GM19372 (cell line): ENCODE data around the gene CDH13.

Source experiments
- ATAC-seq: cut with Tn5 transposase; IDR thresholded peaks from one replicate; pipeline ENCODE4 v1.9.1; 2021; ENCODE audit warnings: mild to moderate bottlenecking, low read depth, moderate library complexity; ENCODE audit not compliant: unreplicated experiment

The CDH13 gene

DNA sequence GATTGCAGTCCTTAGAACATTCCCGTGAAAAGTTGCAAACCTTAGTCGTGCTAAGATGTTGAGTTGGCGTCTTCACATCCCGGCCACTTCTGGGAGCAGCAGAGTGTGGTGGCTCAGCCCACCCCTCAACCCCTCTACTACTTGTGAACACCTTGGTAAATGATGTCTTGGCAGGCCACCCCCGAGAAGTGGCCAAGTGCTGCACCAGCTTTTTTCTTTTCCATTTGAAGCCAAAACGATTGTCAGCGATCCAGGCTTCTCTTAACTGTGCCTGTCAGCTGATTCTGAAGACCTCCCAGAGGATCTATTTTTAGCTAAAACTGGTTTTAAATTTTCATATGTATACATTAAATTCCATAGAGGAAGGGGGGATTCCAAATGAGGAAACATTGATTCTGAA, 247.5 kb downstream of the CDH13 start:
- no peak for ATAC-seq

DNA sequence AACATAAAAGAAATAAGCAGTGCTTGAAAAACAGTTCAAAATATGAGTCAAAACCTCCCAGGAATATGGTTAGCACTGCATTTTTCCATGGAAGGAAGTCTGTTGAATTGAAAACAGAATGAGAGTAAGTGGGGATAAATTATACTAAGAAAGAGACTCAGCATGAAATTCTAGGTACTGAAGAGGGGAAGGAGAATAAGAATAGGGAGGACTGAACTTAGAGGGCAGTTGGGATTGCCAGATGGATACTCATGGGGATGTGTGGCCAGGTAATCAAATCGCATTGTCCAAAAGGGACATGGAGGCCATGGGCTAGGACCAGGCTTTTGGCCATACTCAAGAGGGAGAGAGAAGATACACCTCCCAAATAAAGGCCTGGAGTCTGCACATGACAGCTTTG, 247.9 kb downstream of the CDH13 start:
- no peak for ATAC-seq

DNA sequence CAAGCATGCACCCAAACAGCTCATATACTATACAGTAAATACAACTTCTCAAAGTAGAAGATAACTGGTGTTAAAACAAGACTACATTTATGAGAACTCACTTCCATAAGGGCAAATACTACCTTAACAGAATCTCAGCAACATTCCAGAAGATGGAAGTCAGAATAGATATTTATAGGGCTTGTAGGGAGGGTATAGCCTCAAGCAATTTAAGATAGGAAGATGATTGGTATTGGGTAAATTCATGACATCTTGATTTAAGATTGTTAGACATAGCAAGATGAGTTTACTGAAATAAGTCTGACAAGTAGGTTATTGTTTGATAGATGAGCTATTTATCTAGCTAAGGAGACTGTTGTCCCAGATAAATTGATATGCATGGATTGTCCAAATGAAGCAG, 250.2 kb downstream of the CDH13 start:
- ATAC-seq, result no peak

DNA sequence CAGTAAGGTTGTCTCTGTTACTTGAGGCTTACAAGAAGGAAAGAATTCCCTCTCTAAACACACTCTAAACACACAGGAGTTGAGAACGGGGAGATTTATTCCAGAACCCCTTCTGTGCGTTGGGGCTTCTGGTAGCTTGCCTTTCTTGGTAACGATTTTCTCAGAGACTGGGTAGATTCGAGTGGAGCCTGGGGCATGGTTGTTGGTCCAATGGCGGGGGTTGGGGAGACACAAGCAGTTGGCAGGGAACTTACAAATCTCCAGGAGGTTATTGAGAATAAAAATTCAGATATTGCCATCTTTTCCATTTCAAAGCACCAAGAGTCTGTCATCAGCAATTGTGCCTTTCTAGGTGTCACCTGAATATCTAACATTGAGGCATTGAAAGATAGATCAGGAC, 251.7 kb downstream of the CDH13 start:
- no peak for ATAC-seq

DNA sequence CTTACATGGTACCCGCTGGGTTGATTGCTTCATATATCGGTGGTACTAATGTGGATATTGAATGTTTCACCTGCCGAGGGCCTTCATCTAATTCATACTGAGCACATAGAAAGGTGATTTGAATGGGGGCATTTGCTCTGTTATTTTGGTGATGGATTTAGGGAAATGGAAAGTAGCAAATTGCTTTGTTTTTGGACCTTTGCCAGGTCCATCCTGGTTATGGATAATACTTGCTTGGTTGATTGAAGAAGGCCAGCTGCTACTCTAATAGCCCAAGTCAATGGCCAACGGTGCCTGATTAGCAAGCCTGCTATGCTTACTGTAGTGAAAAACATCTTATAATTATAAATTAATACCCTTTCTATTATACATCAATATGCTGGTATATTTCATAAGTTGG, 253.6 kb downstream of the CDH13 start:
- ATAC-seq, result no peak

DNA sequence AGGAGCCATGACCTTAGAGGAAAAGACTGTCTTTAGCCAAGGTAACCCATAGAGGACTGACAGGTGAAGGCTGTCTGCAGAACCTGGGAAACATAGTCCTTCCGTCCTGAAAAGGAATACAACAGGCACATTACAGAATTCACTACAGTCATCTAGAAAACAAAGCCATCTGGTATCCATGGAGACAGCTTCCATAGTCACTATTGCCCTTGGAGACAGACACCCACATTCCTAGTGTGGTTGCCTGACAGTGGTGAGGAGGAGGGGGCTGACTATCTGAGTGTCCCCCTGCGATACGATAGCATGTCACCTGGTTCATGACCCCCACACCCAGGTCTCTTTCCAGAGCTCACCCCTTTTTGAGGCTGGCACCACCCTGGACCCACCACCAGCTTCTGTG, 254.7 kb downstream of the CDH13 start:
- no peak for ATAC-seq

DNA sequence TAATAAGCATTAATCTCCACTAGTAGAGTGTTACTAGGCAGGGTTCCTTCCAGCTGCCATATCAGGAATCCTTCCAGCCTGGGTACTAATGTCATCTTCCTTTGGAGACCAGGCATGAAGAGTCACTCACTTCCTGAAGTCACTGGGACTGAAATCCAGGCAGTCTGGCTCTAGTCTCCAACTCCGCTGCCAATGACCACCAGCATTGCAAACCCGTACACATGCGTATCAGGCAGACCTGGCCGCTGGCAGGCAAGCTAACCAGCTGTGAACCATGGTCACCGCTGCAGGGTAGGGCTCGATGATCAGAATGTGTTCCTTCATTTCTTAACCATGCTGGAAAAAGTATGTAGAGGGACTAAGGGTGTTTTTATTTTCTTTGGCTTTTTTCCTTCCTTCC, 255.5 kb downstream of the CDH13 start:
- ATAC-seq, result no peak

DNA sequence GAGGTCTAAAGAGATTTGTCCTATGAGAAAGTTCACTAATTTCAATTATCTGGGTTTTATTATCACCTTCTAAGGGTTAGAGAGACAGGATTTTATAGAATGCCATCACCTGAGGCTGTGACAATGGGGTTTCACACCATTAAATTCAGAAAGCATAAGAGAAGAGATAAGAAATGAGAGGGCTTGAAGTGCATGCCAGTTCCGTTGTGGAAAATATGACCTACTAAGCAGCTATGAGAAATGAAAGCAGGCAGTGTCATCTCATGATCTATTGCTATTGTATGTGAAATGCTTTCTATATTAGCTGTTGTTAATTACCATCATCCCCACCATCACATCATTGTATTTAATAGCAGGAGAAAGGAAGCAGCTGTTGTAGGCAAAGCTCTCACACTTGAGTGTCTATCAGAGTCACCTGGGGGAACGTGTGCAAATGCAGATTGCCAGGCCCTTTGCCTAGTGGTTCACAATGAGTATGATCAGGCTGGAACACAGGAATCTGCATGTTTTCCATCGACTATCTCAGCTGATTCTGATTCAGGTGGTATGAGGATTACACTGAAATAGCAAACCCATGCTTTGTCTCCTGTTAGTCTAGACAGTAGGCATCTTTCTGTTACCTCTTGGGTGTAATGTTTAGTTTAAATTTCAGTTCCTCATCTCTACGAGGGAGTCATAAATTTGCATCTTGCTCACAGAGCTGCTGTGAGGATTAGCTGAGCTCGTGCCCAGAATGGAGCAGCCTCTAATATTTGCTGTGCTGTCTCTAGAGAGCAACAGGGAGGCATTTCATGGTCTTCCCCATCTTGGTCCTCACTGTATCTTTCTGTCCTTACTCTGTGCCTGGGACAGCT, 256.4 kb downstream of the CDH13 start:
- peak; percentile 62 for ATAC-seq

DNA sequence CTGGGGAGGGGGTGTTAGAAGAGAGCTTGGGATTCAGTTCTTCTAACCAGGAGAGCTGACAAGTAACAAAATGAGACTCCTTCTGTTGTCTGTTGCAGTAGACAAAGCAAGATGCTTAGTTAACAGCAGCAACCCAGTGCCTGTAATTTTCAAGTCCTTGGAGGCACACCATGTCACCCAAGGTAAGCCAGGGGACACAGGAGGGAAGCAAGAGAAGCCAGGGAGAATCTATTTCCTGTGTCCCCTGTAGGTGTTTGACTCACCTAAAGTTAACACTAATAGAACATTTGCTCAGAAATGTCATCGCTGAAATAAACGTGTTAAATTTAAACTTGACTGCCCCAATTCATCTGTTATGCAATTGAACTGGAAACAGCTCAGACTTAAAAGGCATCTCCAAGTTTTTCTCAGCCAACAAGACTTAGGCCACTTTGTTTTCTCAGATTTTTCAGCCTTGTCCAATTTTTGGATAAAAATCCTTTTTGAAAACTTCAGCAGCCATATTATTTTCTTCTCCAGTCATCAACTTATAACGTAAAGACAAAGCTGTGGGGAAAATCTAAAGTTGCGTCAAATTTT, 257.6 kb downstream of the CDH13 start:
- ATAC-seq, result no peak

DNA sequence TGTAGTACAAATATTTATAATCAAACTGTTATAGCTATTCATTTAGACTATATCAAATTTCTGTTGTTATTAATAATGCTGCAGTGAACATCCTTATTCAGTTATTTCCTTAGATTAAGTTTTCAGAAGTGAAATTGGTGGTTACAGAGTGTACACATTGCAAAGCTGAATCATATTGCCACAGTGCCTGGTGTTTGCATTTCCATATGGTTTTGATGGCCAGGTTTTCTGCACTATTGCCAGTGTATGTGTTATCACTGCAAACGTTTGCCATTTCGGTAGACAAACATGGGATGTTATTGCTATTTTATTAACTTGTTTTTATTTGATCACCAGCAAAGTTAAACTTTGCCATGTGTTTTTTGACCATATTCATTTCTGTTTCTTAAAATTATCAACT, 259.4 kb downstream of the CDH13 start:
- ATAC-seq, result no peak

DNA sequence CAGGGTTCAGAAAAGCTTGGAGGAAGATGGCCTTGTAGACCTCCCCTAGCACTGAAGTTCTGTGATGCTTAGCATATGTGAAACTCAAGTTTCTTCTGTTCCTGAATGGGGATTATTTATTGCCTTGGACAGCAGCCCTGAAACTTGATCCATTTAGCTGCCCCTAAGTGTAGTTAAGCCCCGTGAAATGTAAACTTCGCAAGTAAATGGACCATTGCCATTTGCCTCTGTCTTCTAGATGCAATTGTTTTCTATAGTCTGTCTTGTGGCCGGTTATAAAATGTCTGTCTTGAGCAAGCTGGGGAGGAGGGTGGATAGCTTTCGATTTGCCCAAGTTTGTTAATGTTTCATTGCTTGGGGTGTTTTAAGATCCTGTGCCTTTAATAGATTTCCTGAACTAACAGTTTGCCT, 261.8 kb downstream of the CDH13 start:
- ATAC-seq, result no peak

DNA sequence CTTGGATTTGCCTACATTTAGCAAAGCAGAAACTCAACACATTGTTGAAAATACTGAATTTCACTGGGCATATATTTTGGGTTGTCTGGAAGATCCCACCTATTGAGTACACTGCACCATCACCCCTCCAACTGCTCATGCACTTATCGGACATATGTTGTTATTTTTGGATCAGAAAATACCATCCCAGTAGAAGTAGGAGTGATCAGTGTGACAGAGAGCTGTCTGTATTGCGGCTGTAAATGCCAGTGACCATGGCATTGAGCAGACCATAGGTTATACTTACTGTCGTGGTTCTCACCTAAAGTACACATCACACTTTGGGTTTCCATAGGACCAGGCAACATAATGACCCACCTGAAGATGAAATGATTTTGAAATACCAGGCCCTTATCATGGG, 264.7 kb downstream of the CDH13 start:
- no peak for ATAC-seq

DNA sequence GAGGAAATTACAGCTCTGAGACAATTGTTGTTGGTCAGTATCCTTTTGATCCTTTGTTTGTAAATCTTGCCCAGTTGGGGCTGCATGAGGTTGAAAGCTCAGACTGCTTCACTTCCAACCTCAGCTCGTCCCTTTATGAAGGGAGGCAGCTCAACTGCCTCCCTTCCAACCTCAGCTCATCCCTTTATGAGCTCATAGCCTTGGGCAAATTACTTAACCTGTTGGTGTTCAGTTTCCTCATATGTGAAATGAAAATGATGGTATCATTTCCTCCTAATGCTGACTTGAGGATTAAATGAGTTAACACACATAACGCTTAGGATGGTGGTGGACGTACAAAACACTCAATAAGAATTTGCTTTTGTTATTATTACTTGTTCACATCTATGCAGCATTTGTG, 265.1 kb downstream of the CDH13 start:
- ATAC-seq, result no peak

DNA sequence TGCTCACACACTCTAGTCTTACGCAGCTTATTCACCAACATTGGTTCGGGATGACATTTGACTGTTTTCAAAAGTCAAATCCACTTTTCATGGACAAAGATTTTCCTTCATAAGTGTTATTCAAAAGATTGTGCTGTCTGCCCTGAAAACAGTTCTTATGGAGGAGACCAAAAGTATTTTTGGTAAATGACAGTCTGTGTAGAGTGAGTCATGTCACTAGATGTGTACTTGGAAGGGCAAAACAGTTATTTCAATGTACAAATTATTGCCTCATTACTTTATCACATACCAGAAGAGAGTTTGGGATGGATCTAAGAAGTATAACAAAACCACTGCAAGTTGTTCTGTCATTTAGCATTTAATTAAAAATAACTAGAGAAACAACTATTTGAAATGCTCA, 265.6 kb downstream of the CDH13 start:
- no peak for ATAC-seq

DNA sequence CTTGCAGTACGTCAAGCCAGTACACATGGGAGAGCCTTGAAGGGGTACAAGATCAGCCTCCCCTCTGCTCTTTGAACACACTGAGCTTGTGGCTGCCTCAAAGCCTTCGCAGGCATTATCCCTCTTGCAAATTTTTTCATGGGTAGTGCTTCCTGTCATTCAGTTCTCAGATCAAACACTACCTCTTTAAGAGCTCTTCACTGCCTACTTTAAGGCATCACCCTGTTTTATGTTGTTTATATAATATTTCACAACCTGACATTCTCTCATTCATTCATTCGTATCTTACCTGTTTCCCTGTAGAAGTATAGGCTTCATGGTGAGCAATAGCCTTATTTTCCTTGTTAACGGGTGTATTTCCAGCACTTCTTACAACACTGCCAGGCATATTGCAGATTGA, 269.1 kb downstream of the CDH13 start:
- no peak for ATAC-seq

DNA sequence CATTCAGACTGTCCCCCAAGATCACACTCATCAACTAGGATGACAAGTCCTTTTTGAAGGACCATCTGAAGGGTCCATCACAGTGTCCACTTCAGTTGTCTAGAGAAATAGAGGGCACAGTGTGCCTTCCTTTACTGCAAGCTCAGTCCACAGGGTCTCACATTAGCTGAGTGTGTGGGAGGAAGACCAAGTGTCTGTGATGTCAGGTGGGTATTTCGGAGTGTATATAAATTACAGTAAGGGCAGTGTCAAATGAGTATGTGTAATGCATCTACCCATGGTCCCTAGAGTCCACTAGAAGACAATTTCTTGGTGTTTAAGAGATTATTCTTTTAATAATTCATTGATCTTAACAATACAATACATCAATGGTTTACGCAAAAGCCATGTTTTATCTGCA, 272.2 kb downstream of the CDH13 start:
- no peak for ATAC-seq

DNA sequence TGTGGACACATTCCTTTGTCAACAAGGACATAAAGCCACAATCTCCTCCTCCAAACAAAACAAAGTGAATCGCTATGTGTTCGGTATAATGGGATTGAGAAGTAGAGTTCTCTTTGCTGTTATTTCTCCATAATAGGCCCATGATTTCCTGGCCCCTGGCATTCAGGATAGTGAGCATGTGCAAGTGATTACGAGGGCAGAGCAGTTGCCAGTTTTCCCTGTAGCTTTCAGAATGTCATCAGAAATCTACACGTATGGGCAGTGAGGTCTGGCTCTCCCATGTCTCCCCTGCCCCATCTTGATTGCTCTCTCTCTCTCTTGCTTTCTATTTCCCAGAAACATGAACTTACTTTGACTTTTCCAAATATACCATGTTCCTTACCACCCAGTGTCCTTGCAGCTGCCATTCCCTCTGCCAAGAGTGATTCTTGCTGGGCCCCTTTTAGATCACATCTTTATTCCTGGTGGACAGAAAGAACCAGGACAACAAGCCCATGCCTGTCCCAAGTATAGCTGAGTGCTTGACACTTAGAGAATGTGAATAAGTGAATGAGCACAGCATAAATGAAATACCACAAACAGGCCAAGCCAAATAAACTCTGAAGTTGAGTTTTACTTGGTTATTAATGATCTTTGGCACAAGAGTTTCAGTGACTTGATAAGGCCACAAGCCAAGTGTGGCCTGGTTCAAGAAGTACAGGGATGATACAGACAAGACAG, 273.1 kb downstream of the CDH13 start:
- no peak for ATAC-seq

DNA sequence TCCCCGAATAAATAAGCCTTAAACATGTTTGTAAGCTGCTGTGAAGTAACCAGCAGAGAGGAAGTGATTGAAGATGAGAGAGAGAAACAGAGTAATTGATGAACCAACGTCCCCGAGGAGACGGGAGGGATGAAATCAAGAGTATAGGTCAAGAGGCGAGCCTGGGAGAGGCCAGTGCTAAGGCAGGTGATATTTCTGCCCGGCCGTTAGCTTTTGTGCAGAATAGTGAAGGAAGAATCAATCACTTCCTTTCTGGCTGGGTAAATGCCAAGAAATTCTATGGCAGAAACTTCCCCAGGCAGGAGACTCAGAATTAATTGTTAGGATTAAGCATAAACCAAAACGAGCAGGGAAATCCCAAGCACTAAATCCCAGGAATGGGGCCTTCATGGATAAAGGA, 273.8 kb downstream of the CDH13 start:
- ATAC-seq, result no peak

DNA sequence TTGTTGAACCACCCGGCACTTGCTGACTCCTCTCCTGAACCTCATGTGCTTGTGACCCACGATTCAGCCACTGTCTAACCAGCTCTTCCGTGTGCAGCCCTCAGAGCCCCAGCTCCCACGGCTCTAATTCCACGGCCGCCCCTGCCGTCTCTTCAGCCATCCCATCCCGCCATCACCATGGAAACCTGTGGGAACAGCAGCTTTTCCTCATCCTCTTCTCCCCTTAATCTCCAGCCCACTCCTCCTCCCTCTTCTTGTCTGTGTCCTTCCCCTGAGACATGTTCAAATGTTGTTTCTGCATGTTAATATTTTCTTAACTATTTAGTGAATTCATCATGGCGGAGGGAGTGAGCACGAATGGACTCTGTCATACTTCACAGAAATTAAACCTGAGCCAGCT, 285.2 kb downstream of the CDH13 start:
- no peak for ATAC-seq

DNA sequence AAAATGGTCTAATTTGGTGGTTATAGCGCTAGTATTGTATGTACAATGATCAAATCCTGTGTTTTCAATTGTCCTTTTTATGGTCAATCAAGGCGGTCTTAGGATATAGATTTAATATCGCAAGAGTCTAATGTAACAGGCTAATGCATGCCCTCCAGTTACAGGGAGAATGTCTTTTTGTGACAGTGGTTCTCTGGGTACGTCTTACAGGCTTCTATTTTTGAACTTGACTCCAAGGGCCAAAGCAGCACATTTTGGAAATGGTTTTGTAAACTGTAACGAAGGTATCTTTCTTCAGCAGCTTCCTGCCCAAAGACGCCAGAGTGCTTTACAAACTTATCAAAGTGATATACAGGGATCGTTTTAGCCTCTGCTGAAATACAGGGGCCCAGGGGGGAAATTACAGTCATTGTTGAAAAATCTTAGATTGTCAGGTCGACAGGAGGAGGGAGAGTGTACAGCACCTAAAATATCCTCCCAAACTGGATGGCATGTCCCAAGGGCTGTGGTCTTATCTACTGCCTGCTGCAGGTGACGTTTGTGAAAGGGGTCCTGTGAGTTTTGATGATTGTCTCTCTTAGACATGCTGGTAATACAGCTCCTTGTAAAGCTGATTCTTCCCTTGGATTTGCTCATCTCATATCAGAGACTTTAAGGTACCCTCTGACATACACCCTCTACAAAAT, 288.5 kb downstream of the CDH13 start:
- no peak for ATAC-seq

DNA sequence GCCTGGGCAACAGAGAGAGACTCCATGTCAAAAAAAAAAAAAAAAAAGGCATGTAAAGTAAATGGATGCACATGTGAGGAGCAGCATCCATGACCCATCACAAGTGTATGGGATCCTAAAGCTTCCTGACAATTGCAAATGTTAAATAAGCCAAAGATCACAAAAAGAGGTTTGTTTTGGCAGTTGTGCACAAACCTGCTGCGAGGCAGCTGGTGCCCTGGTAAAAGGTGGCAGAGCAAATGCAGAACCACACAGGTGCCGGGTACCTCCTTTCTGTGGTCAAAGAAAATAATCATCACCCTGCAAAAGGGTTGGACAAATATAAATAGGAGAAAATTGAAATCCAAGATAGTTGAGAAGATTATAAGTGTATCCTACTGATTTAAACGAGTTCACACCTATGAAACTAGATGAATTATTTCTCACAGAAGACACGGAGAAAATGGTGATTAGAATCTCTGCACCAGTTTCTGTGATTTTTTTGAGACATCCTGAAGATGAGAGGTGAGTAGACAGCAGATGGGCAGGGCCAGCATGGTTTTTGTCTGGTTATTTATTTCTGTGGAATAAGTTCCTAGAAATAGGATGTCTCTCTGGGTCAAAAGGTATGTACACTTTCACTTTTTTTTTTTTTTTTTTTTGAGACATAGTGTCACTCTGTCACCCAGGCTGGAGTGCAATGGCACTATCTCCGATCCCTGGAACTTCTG, 291.3 kb downstream of the CDH13 start:
- no peak for ATAC-seq
